SK-N-SH (cell line): ENCODE results near the gene GRAMD2B. TPM values are rescaled to one million over a fixed set of nuclear protein-coding genes. Genes with fewer than 3 reads are reported as not detected.

Source experiments
- CTCF ChIA-PET: fragments of 300-600, 350-600 bp; formaldehyde crosslinking; extraction: SDS; loops from one replicate; lab custom pipeline; 2021; lab: Yijun Ruan, JAX
- POLR2A ChIA-PET: fragments of 350-600 bp; sonication (Branson Sonifier 250); formaldehyde crosslinking; extraction: SDS; loops from one replicate; lab custom pipeline; 2020; ENCODE audit warnings: antibody characterized with exemption, inconsistent platforms; lab: Yijun Ruan, JAX
- DNase-seq: peaks from one replicate; pipeline ENCODE4 v3.0.0; 2012
- H2AFZ ChIP-seq: fragments of 200-600 bp; sonication (generic); 2 replicates; pipeline ENCODE4 v1.8.1; 2016; ENCODE audit warnings: antibody characterized with exemption, mild to moderate bottlenecking, low read depth
- H3F3A ChIP-seq: fragments of 200-600 bp; sonication (generic); replicated peaks from 2 replicates; pipeline ENCODE3; 2016; ENCODE audit warnings: antibody characterized with exemption, mild to moderate bottlenecking; ENCODE audit not compliant: insufficient read depth
- H3K27ac ChIP-seq, 2 experiments: fragments of 200-500 bp in 1 of 2; fragments of 200-600 bp in 1 of 2; sonication (Bioruptor generic) in 1 of 2; sonication (generic), shearing (Covaris generic) in 1 of 2; 2 replicates each; pipeline versions ENCODE4 v1.5.1 to v1.6.1; 2014 to 2016; ENCODE audit warnings: low read depth in 2 of 2, inconsistent platforms in 1 of 2, low read length in 1 of 2, mild to moderate bottlenecking in 1 of 2, mixed read lengths in 1 of 2
- H3K27me3 ChIP-seq: fragments of 200-600 bp; sonication (generic), shearing (Covaris generic); 2 replicates; pipeline ENCODE4 v1.6.1; 2016; ENCODE audit warnings: mixed run types; ENCODE audit not compliant: insufficient read depth
- H3K36me3 ChIP-seq, 2 experiments: fragments of 200-500 bp in 1 of 2; fragments of 200-600 bp in 1 of 2; sonication (Bioruptor generic) in 1 of 2; sonication (generic) in 1 of 2; replicated peaks in 1 of 2; 2 replicates each; pipeline versions ENCODE3 to v1.5.1; 2014 to 2016; ENCODE audit warnings: low read length in 1 of 2, mild to moderate bottlenecking in 1 of 2; ENCODE audit not compliant: insufficient read depth in 2 of 2, control insufficient read depth in 1 of 2
- H3K4me1 ChIP-seq, 2 experiments: fragments of 200-500 bp in 1 of 2; fragments of 200-600 bp in 1 of 2; sonication (Bioruptor generic) in 1 of 2; sonication (generic), shearing (Covaris generic) in 1 of 2; 2 replicates each; pipeline versions ENCODE4 v1.5.1 to v1.6.1; 2014 to 2016; ENCODE audit warnings: low read depth in 1 of 2, low read length in 1 of 2, mixed run types in 1 of 2; ENCODE audit not compliant: insufficient read depth in 2 of 2, control insufficient read depth in 1 of 2
- H3K4me2 ChIP-seq: fragments of 200-600 bp; sonication (generic), shearing (Covaris generic); 2 replicates; pipeline ENCODE4 v1.6.1; 2017; ENCODE audit warnings: mixed run types
- H3K4me3 ChIP-seq, 2 experiments: fragments of 200-500 bp in 1 of 2; fragments of 200-600 bp in 1 of 2; sonication (Bioruptor generic) in 1 of 2; sonication (generic), shearing (Covaris generic) in 1 of 2; 2 replicates each; pipeline versions ENCODE4 v1.5.1 to v1.8.1; 2014 to 2016; ENCODE audit warnings: low read depth in 2 of 2, inconsistent platforms in 1 of 2, low read length in 1 of 2, mild to moderate bottlenecking in 1 of 2, mixed read lengths in 1 of 2, moderate library complexity in 1 of 2
- H3K79me2 ChIP-seq: fragments of 200-600 bp; sonication (generic); 2 replicates; pipeline ENCODE4 v1.8.1; 2017; ENCODE audit warnings: mild to moderate bottlenecking; ENCODE audit not compliant: insufficient read depth
- H3K9ac ChIP-seq: fragments of 200-600 bp; sonication (generic); 2 replicates; pipeline ENCODE4 v1.6.1; 2017; ENCODE audit warnings: mixed run types
- H3K9me2 ChIP-seq: fragments of 200-600 bp; sonication (generic); 2 replicates; pipeline ENCODE4 v1.6.1; 2017; ENCODE audit warnings: mixed run types
- H3K9me3 ChIP-seq: fragments of 200-600 bp; sonication (generic); 2 replicates; pipeline ENCODE4 v1.6.1; 2017; ENCODE audit warnings: mixed run types, mild to moderate bottlenecking, moderate library complexity
- H4K20me1 ChIP-seq: fragments of 200-600 bp; sonication (generic); 2 replicates; pipeline ENCODE4 v1.6.1; 2017; ENCODE audit warnings: mild to moderate bottlenecking, mixed run types; ENCODE audit not compliant: insufficient read depth
- CHD2 ChIP-seq: fragments of 150-350 bp; IDR thresholded peaks from 2 replicates; pipeline ENCODE4 v1.6.1; 2018; ENCODE audit warnings: low read length; ENCODE audit not compliant: partially characterized antibody
- ELF1 ChIP-seq: IDR thresholded peaks from 2 replicates; pipeline ENCODE4 v1.4.0; 2012
- EP300 ChIP-seq, 2 experiments: IDR thresholded peaks; 2 replicates each; pipeline versions ENCODE4 v1.4.0 to v1.6.1; 2012; ENCODE audit warnings: borderline replicate concordance in 1 of 2, low read depth in 1 of 2, low read length in 1 of 2
- FOSL2 ChIP-seq: IDR thresholded peaks from 2 replicates; pipeline ENCODE4 v1.4.0; 2012; ENCODE audit warnings: low read depth, mild to moderate bottlenecking, moderate library complexity, borderline replicate concordance
- FOXJ3 ChIP-seq: sonication (generic); formaldehyde crosslinking; IDR thresholded peaks from 2 replicates; pipeline ENCODE4 v1.5.1; 2020; ENCODE audit warnings: mild to moderate bottlenecking, missing genetic modification reagents
- FOXM1 ChIP-seq: IDR thresholded peaks from 2 replicates; pipeline ENCODE4 v1.4.0; 2012; ENCODE audit warnings: low read depth, mild to moderate bottlenecking
- GATA2 ChIP-seq: sonication (generic); formaldehyde crosslinking; IDR thresholded peaks from 2 replicates; pipeline ENCODE4 v1.5.0; 2020; ENCODE audit warnings: mild to moderate bottlenecking, missing genetic modification reagents
- JUND ChIP-seq: IDR thresholded peaks from 2 replicates; pipeline ENCODE4 v1.4.0; 2012
- MEF2A ChIP-seq: IDR thresholded peaks from 2 replicates; pipeline ENCODE4 v1.4.0; 2012; ENCODE audit warnings: low read depth, borderline replicate concordance
- MXI1 ChIP-seq: IDR thresholded peaks from 2 replicates; pipeline ENCODE4 v1.6.1; 2012; ENCODE audit warnings: mild to moderate bottlenecking, low read depth, low read length, improper control_type of control experiment
- NFIC ChIP-seq: IDR thresholded peaks from 2 replicates; pipeline ENCODE4 v1.4.0; 2012; ENCODE audit warnings: borderline replicate concordance
- RAD21 ChIP-seq: IDR thresholded peaks from 2 replicates; pipeline ENCODE4 v1.6.1; 2012; ENCODE audit warnings: mild to moderate bottlenecking, low read length
- RCOR1 ChIP-seq: fragments of 150-350 bp; IDR thresholded peaks from 2 replicates; pipeline ENCODE4 v1.6.1; 2017; ENCODE audit warnings: antibody characterized with exemption, low read length
- RFX5 ChIP-seq: IDR thresholded peaks from 2 replicates; pipeline ENCODE4 v1.6.1; 2012; ENCODE audit warnings: mild to moderate bottlenecking, improper control_type of control experiment, low read length
- SIN3A ChIP-seq: IDR thresholded peaks from 2 replicates; pipeline ENCODE4 v1.6.1; 2012; ENCODE audit warnings: low read depth, mild to moderate bottlenecking, low read length, moderate library complexity, borderline replicate concordance
- SMC3 ChIP-seq: IDR thresholded peaks from 2 replicates; pipeline ENCODE4 v1.6.1; 2012; ENCODE audit warnings: low read depth, low read length, improper control_type of control experiment
- TAF1 ChIP-seq: IDR thresholded peaks from 2 replicates; pipeline ENCODE4 v1.6.1; 2012; ENCODE audit warnings: low read depth, mild to moderate bottlenecking, low read length, moderate library complexity, borderline replicate concordance
- TCF12 ChIP-seq: IDR thresholded peaks from 2 replicates; pipeline ENCODE4 v1.4.0; 2012
- TEAD4 ChIP-seq: IDR thresholded peaks from 2 replicates; pipeline ENCODE4 v1.4.0; 2012; ENCODE audit warnings: mild to moderate bottlenecking, borderline replicate concordance; ENCODE audit not compliant: insufficient read depth
- WGBS: methylation state at CpG from one replicate; pipeline ENCODE4 v1.1.6; 2017; ENCODE audit warnings: low lambda C conversion rate; 5-methylcytosine and 5-hydroxymethylcytosine counted together
- polyA plus RNA-seq, 3 experiments: library from polyadenylated mRNA; depleted of rRNA; stranded (reverse); fragments of >200 nt; gene quantifications; 2 replicates each; pipeline ENCODE4 v1.2.3, GENCODE V29; 2012
- TF ChIP-seq, protein P1 (sequence below): IDR thresholded peaks from 2 replicates; pipeline ENCODE4 v1.4.0; 2012; ENCODE audit warnings: low read depth
- TF ChIP-seq, protein P2 (sequence below): fragments of 150-350 bp; IDR thresholded peaks from 2 replicates; pipeline ENCODE4 v1.6.1; 2017; ENCODE audit warnings: antibody characterized with exemption, low read length, low read depth, borderline replicate concordance
- TF ChIP-seq, protein P3 (sequence below): IDR thresholded peaks from 2 replicates; pipeline ENCODE4 v1.4.0; 2012; ENCODE audit warnings: low read depth, borderline replicate concordance

Gene GRAMD2B
- polyA plus RNA-seq, 1 of the 3 experiments (the other 2 are of a cell fraction) = 16.0 TPM

DNA sequence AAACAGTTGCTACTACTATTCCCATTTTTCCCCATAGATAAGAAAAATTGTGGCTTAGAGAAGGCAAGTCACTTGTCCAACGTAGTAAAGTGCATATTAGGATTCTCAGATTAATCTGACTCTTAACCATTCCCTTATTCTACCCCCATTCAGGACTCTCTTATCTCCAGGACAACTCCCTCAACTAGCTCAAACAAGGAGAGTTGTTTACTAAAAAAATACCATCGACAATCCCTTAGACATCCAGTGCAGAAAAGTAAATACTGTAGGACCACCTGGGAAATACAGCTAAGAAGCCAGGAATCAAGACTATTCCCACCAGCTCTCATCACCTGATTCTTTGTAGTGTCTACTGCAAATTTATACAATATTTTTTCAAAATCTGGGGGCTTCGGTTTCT, 9.4 kb upstream of the GRAMD2B start:
- no peaks in the 10 kb centered on the region for H3K9me2 ChIP-seq
- no peaks in the 10 kb centered on the region for H3K9me3 ChIP-seq
- H3K27ac ChIP-seq = no peak overlapping the region
- H3K27me3 ChIP-seq = no peaks in the 10 kb centered on the region
- H3K9ac ChIP-seq = no peak overlapping the region
- H3K36me3 ChIP-seq = no peaks in the 10 kb centered on the region
- TF ChIP-seq ELF1 (no peak), CHD2 (no peak), TAF1 (no peak), RCOR1 (no peak), RFX5 (no peak), MXI1 (no peak), FOSL2 (no peak), SMC3 (no peak)
- TF ChIP-seq, protein P1, sequence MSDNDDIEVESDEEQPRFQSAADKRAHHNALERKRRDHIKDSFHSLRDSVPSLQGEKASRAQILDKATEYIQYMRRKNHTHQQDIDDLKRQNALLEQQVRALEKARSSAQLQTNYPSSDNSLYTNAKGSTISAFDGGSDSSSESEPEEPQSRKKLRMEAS = no peak
- TF ChIP-seq, protein P2, sequence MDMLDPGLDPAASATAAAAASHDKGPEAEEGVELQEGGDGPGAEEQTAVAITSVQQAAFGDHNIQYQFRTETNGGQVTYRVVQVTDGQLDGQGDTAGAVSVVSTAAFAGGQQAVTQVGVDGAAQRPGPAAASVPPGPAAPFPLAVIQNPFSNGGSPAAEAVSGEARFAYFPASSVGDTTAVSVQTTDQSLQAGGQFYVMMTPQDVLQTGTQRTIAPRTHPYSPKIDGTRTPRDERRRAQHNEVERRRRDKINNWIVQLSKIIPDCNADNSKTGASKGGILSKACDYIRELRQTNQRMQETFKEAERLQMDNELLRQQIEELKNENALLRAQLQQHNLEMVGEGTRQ = no peak
- TF ChIP-seq, protein P3, sequence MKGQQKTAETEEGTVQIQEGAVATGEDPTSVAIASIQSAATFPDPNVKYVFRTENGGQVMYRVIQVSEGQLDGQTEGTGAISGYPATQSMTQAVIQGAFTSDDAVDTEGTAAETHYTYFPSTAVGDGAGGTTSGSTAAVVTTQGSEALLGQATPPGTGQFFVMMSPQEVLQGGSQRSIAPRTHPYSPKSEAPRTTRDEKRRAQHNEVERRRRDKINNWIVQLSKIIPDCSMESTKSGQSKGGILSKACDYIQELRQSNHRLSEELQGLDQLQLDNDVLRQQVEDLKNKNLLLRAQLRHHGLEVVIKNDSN = no peak
- no peak overlapping the region for H2AFZ ChIP-seq
- H3K79me2 ChIP-seq = no peaks in the 10 kb centered on the region
- POLR2A ChIA-PET = no interaction called here
- H4K20me1 ChIP-seq = no peaks in the 10 kb centered on the region
- H3F3A ChIP-seq = no peaks in the 10 kb centered on the region
- peaks cover 2 to 10% of the 10 kb centered on the region in 2 experiments; a peak in 3 of 4 replicates for H3K4me1 ChIP-seq
- CTCF ChIA-PET = no interaction called here
- no peak overlapping the region for H3K4me3 ChIP-seq
- H3K4me2 ChIP-seq = no peak overlapping the region
- DNase-seq = no peak
- 78% methylated on average over 3 of the region's 3 CpGs for WGBS

DNA sequence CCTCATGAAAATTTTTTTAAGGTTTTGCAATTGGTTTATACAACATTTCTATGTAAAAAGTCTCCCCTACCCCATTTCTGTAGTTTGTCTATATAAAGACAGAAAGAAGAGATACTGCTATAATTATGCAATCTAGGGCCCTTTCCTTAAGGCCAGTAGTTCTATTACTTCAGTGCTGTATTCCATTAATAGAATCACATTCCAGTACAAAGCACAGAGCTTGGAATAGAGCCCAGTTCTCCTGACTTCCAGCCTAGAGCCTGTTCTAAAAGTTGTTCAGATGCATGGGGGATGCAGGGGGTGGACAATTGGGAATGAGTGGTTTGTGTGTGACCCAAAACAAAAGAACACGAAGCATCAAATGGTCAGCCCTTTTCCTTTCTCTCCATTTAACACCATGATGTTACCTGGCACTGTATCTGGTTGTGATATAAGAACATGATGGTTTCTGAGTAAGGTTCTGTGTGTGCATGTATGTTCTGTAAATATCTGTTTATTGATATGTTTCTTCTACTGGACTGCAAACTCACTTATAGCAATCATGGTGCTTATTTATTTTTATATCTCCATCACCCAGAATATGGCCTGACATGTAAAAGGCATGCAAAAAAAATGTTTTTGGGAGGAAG, 8.2 kb upstream of the GRAMD2B start:
- no peak for DNase-seq
- ChIA-PET POLR2A (no interaction called here), CTCF (no interaction called here)
- TF ChIP-seq TAF1 (no peak), TCF12 (peak; percentile 35; the same call in 1 of the 2 replicates), RCOR1 (no peak), FOXJ3 (CRISPR knock-in tag) (no peak), MEF2A (peak; percentile 76), ELF1 (no peak), GATA2 (CRISPR knock-in tag) (no peak), FOXM1 (no peak), TEAD4 (peak; percentile 25; the same call in 1 of the 2 replicates), SIN3A (no peak), NFIC (peak; percentile 76), EP300 (IDR thresholded peaks at IDR 0.05; ENCODE audit: borderline replicate concordance in 1 of 2, low read depth in 1 of 2, low read length in 1 of 2) (no peak), RAD21 (no peak), JUND (no peak), SMC3 (no peak)
- TF ChIP-seq, protein P2 = no peak
- Histone ChIP-seq H3K4me3 (no peak overlapping the region), H2AFZ (no peak overlapping the region; the same call in 1 of the 2 replicates), H3K9ac (no peak overlapping the region), H4K20me1 (no peaks in the 10 kb centered on the region), H3K4me2 (peak overlapping the region; percentile 27; the same call in 1 of the 2 replicates), H3K4me1 (peaks cover 2 to 10% of the 10 kb centered on the region in 2 experiments; a peak in 3 of 4 replicates), H3K27ac (peak overlapping the region; percentile 22 to 56; a peak in 1 of 4 replicates), H3K9me3 (no peaks in the 10 kb centered on the region), H3K27me3 (no peaks in the 10 kb centered on the region), H3K36me3 (no peaks in the 10 kb centered on the region), H3F3A (no peaks in the 10 kb centered on the region), H3K79me2 (no peaks in the 10 kb centered on the region), H3K9me2 (no peaks in the 10 kb centered on the region)
- WGBS = 73% methylated on average over 1 of the region's 1 CpG
